OCI-LY3 (cell line): ENCODE results near the gene TIMM44.

Source experiments
- H2AFZ ChIP-seq: fragments of 200-600, 300-600 bp; shearing (Covaris generic); 2 replicates; pipeline ENCODE4 v1.6.0; 2014; ENCODE audit warnings: antibody characterized with exemption, low read depth, low read length
- H3K27ac ChIP-seq: fragments of 200-600, 300-600 bp; sonication (generic); 2 replicates; pipeline ENCODE4 v1.5.1; 2014; ENCODE audit warnings: mild to moderate bottlenecking, low read length, moderate library complexity, mixed read lengths
- H3K27me3 ChIP-seq: fragments of 200-600, 300-600 bp; sonication (generic); 2 replicates; pipeline ENCODE4 v1.6.1; 2014; ENCODE audit warnings: low read depth, low read length, mixed read lengths
- H3K36me3 ChIP-seq: fragments of 200-600, 300-600 bp; sonication (generic); replicated peaks from 2 replicates; pipeline ENCODE3; 2014; ENCODE audit warnings: low read depth, low read length, mixed read lengths
- H3K4me1 ChIP-seq: fragments of 300-600, 200-600 bp; sonication (generic); 2 replicates; pipeline ENCODE4 v1.6.1; 2014; ENCODE audit warnings: low read length, mixed read lengths
- H3K4me2 ChIP-seq: fragments of 200-600, 300-600 bp; sonication (generic); 2 replicates; pipeline ENCODE4 v1.6.1; 2014; ENCODE audit warnings: low read length, mixed read lengths
- H3K4me3 ChIP-seq: fragments of 300-600, 200-600 bp; sonication (generic); 2 replicates; pipeline ENCODE4 v1.5.1; 2014; ENCODE audit warnings: antibody characterized with exemption, mild to moderate bottlenecking, low read length, moderate library complexity
- H3K79me2 ChIP-seq: fragments of 300-600, 200-600 bp; shearing (Covaris generic); 2 replicates; pipeline ENCODE4 v1.6.1; 2014; ENCODE audit warnings: mild to moderate bottlenecking, low read length, mixed read lengths
- H3K9ac ChIP-seq: fragments of 300-600, 200-600 bp; shearing (Covaris generic); 2 replicates; pipeline ENCODE4 v1.6.0; 2014; ENCODE audit warnings: mild to moderate bottlenecking, low read length, moderate library complexity
- H3K9me3 ChIP-seq: fragments of 200-600, 300-600 bp; shearing (Covaris generic); 2 replicates; pipeline ENCODE4 v1.6.1; 2014; ENCODE audit warnings: low read length, mixed read lengths; ENCODE audit not compliant: insufficient read depth
- H4K20me1 ChIP-seq: fragments of 200-600, 300-600 bp; sonication (generic); 2 replicates; pipeline ENCODE4 v1.6.1; 2016; ENCODE audit warnings: low read length, mixed read lengths; ENCODE audit not compliant: insufficient read depth
- EZH2phosphoT487 ChIP-seq: fragments of 200-600 bp; shearing (Covaris generic); IDR thresholded peaks from 2 replicates; pipeline ENCODE4 v1.6.1; 2018; ENCODE audit warnings: antibody characterized with exemption, mixed run types, low read depth
- TF ChIP-seq, protein P1 (sequence below): fragments of 200-600, 300-600 bp; sonication (generic); IDR thresholded peaks from 2 replicates; pipeline ENCODE4 v1.5.1; 2014; ENCODE audit warnings: antibody characterized with exemption, low read length, low read depth

The TIMM44 gene

DNA sequence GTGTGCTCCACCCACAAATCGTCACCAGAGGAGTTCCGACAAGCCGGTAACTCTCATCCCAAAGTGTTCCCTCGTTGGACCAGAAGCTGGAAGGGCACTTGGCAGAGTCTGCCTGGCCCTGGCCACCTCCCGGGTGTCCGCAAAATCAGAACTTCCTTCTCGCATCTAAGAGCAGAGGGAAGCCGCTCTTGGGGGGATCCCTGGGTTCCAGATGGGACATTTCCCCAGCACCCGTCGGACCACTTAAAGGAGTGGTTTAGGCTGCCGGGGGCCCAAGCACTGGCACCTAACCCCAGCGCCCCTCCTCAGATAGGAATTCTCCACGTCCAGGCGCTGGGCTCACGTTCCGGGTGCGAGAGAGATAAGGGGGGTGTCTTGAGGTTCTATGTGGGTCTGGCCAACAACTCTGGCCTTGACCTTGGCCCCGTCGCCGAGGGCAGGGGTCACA is 40.6 kb downstream of the TIMM44 start:
- Histone ChIP-seq H3K27me3 (no peaks in the 10 kb centered on the region), H3K36me3 (peaks cover 6% of the 10 kb centered on the region), H2AFZ (peak overlapping the region; percentile 79), H4K20me1 (peaks cover 25% of the 10 kb centered on the region), H3K27ac (peak overlapping the region; percentile 57), H3K79me2 (peaks cover 45% of the 10 kb centered on the region), H3K9ac (peak overlapping the region; percentile 93), H3K4me3 (peak overlapping the region; percentile 87), H3K4me2 (peak overlapping the region; percentile 99), H3K9me3 (no peaks in the 10 kb centered on the region), H3K4me1 (peaks cover 16% of the 10 kb centered on the region)
- TF ChIP-seq, protein P1, sequence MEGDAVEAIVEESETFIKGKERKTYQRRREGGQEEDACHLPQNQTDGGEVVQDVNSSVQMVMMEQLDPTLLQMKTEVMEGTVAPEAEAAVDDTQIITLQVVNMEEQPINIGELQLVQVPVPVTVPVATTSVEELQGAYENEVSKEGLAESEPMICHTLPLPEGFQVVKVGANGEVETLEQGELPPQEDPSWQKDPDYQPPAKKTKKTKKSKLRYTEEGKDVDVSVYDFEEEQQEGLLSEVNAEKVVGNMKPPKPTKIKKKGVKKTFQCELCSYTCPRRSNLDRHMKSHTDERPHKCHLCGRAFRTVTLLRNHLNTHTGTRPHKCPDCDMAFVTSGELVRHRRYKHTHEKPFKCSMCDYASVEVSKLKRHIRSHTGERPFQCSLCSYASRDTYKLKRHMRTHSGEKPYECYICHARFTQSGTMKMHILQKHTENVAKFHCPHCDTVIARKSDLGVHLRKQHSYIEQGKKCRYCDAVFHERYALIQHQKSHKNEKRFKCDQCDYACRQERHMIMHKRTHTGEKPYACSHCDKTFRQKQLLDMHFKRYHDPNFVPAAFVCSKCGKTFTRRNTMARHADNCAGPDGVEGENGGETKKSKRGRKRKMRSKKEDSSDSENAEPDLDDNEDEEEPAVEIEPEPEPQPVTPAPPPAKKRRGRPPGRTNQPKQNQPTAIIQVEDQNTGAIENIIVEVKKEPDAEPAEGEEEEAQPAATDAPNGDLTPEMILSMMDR, result no peak
- TF ChIP-seq EZH2phosphoT487, result no peak

DNA sequence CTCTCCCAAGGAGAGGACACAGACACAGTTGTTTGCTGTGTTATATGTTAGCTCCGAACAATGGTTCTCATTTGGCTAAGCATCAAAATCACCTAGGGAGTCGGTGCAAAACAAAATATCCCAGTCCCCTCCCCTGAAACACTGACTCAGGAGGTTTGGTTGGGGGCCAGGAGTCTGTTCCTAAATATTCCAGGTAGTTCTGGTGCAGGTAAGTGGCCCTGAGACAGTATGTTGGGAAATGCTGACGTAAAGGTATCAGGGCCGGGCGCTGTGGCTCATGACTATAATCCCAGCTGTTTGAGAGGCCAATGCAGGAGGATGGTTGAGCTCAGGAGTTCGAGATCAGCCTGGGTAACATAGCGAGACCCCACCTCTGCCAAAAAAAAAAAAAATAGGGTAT is 42.1 kb downstream of the TIMM44 start:
- H3K79me2 ChIP-seq, result peaks cover 34% of the 10 kb centered on the region
- TF ChIP-seq, protein P1, result no peak
- TF ChIP-seq EZH2phosphoT487, result no peak
- H3K27ac ChIP-seq, result no peak overlapping the region
- no peaks in the 10 kb centered on the region for H3K27me3 ChIP-seq
- H2AFZ ChIP-seq, result no peak overlapping the region
- H3K9me3 ChIP-seq, result no peaks in the 10 kb centered on the region
- no peak overlapping the region for H3K4me3 ChIP-seq
- H3K4me2 ChIP-seq, result no peak overlapping the region
- no peak overlapping the region for H3K9ac ChIP-seq
- H4K20me1 ChIP-seq, result peaks cover 19% of the 10 kb centered on the region; the same call in 1 of the 2 replicates
- H3K36me3 ChIP-seq, result peaks cover 6% of the 10 kb centered on the region
- peaks cover 16% of the 10 kb centered on the region for H3K4me1 ChIP-seq

DNA sequence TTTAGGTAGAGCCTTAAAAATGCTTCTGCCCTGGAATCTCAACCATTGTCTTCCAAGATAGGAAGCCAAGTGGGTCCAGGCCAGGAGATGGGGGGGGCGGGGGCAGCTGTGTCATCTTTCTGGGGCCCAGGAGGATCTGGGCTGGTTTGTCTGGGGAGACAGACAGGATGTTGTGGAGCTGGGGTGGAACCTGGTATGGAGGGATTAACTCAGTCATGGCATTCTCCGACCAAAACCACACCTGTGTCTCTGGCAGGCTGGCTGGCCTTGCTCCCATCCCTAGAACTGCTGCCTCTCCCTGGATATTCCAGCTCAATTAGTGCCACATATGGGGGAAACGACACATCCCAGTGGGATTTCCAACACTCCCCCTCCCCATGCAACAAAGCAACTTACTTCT is 42.5 kb downstream of the TIMM44 start:
- Histone ChIP-seq H3K27me3 (no peaks in the 10 kb centered on the region), H4K20me1 (peaks cover 15% of the 10 kb centered on the region; the same call in 1 of the 2 replicates), H2AFZ (no peak overlapping the region), H3K9me3 (no peaks in the 10 kb centered on the region), H3K79me2 (peaks cover 30% of the 10 kb centered on the region), H3K4me1 (peaks cover 16% of the 10 kb centered on the region), H3K9ac (no peak overlapping the region), H3K36me3 (peaks cover 2% of the 10 kb centered on the region), H3K27ac (no peak overlapping the region), H3K4me2 (no peak overlapping the region), H3K4me3 (no peak overlapping the region)
- no peak for TF ChIP-seq EZH2phosphoT487
- TF ChIP-seq, protein P1, result no peak

DNA sequence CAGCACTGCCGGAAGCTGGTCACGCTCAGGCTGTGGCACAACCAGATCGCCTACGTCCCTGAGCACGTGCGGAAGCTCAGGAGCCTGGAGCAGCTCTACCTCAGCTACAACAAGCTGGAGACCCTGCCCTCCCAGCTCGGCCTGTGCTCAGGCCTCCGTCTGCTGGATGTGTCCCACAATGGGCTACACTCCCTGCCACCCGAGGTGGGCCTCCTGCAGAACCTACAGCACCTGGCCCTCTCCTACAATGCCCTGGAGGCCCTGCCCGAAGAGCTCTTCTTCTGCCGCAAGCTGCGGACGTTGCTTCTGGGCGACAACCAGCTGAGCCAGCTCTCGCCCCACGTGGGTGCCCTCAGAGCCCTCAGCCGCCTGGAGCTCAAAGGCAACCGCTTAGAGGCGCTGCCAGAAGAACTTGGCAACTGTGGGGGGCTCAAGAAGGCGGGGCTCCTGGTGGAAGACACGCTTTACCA is 43.0 kb downstream of the TIMM44 start:
- Histone ChIP-seq H3K27ac (no peak overlapping the region), H4K20me1 (peaks cover 11% of the 10 kb centered on the region; the same call in 1 of the 2 replicates), H3K36me3 (no peaks in the 10 kb centered on the region), H2AFZ (no peak overlapping the region), H3K9me3 (no peaks in the 10 kb centered on the region), H3K27me3 (no peaks in the 10 kb centered on the region), H3K4me2 (no peak overlapping the region), H3K79me2 (peaks cover 25% of the 10 kb centered on the region), H3K4me3 (no peak overlapping the region), H3K4me1 (peaks cover 16% of the 10 kb centered on the region), H3K9ac (no peak overlapping the region)
- TF ChIP-seq EZH2phosphoT487, result no peak
